GM21723 (cell line): Measurements from ENCODE around the gene LHFPL3.

Experiments used
- ATAC-seq: cut with Tn5 transposase; IDR thresholded peaks from one replicate; pipeline ENCODE4 v1.9.1; 2021; ENCODE audit warnings: mild to moderate bottlenecking, moderate library complexity; ENCODE audit not compliant: unreplicated experiment

The LHFPL3 gene

DNA sequence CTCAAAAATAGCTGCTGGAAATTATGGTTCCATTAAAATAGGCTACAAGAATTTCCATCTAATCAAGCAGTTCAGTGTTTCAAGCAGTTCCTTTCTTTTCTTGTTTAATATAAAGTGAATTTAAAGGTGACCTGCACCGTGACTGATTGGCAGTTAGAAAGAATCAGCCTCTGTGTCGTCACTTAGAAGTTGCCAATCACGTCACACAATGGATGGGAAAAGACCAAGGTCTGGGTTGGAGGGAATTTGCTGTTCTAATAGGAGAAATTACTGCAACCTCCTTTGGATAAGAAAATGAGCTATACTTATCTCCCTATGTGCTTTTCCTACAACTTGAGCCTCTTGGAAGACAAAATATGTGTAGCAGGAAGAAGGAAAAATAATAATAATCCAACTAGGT is 466.2 kb downstream of the LHFPL3 start:
- no peak for ATAC-seq

DNA sequence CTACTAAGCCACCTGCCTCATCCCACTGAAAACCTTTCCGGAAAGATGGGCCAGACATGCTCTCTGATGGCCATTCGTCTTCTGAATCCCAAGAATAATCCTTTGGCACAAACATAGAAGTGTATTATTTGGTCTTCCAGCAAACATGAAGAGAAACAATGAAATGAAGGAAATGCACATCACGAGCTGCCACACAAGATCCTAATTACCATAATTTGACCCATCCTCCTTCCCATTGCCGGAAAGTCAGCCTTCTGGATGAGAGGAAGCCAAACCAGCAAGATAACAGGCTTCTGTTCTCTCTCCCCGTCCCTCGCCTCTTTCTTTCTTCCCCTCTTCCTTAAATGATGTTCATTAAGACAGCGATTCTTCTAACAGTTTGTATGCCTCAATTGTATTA is 466.7 kb downstream of the LHFPL3 start:
- no peak for ATAC-seq

DNA sequence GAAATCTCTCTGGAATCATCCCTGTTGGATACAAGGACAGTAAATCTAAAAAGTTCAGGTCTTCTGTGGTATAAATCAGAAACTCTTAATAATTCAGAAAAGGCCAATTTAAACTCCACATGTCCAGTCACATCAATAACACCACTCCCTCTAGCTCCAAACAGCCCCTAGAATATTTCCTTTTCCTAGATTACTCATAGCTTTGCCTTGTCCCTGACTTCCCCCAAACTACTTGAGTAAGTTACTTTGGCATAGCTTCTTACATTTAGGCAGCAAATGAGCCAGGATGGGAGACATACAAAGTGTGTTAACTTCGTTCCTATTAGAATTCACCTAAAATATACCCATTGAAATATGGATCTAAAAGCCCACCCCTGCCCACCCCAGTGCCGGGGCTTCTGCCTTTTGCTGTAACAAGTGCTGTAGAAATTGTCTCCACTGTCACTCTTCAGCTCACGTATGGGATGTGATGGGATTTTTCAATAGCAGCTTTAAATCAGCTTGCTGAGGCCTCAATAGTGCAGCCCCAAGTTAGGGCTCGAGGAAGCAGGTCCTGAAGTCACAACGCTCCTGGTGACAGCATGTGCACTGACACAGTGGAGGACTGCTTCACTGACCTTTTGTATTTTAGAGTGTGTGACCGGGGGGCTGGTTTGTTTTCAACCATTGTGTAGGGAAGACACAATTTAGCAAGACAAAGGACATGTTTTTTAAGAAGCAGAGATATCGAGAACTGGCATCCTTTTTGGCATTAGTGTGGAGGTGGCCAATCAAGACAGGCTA is 467.4 kb downstream of the LHFPL3 start:
- ATAC-seq = no peak

DNA sequence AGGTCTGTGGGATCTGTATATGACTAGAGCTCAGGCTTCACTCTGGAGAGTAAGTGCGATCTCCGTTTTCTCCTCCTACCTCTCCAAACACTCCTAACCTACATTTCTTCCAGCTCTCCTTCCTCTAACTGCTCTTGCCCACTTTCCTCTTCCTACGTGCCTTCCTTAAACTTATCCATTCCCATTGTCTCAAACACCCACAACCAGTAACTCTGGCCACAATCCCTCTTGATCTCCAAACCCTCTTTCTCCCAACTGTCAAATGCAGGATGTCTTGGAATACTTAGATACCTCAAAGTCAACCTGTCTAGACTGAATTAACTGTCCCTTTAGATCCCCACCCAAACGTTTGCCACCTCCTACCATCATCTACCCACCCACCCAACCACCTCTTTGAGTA is 471.9 kb downstream of the LHFPL3 start:
- no peak for ATAC-seq

DNA sequence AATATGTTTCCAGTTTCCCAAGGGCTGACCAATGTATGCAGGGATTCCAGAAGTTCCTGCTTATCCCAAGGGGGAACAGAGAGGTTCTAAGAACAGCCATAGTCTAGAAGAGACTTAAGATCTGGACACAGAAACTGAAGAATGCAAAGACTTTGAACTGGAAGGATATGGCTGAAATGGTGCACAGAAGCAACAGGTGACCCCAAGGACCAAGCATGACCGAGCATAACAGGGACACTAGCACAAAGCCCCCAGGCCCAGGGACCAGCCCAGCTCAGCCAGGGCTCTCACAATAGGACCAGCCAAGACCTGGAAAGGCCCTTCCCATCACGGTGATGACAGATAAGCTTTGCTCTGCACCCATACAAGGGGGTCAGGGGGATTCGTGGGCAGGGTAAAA is 472.6 kb downstream of the LHFPL3 start:
- no peak for ATAC-seq

DNA sequence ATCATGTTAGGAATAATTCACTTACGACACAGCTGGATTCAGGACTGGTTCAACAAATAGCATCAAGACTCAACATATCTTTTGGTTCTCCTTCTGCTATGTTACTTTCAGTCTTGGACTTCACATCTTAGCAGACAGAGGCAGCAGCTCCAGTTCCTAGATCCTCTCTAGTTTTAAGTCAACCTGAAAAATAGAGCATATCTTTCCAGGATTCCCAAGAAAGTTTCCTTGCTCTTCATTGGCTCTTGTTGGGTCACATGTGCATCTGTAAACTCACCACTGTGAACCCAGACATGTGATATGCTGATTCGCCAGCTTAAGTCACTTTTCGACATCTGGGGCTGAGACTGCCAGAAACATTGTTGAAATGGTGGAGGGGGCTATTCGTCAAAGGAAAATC is 475.5 kb downstream of the LHFPL3 start:
- no peak for ATAC-seq

DNA sequence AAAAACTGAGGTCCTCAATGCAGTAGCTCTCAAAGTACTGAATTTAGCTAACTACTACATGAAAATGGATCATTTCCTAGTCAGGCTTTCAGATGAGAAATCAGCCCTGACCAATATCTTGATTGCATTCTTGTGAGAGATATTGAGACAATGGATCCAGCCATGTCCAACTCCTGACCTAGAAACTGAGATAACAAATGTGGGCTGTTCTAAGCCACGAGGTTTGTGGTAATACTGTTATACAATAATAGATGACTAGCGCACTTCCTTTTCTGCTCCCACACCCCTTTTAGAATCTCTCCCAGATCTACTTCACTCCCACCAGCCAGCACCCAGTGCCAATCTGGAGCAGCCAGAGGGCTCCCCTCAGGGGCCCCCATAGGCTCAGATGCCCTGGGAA is 476.3 kb downstream of the LHFPL3 start:
- ATAC-seq = no peak

DNA sequence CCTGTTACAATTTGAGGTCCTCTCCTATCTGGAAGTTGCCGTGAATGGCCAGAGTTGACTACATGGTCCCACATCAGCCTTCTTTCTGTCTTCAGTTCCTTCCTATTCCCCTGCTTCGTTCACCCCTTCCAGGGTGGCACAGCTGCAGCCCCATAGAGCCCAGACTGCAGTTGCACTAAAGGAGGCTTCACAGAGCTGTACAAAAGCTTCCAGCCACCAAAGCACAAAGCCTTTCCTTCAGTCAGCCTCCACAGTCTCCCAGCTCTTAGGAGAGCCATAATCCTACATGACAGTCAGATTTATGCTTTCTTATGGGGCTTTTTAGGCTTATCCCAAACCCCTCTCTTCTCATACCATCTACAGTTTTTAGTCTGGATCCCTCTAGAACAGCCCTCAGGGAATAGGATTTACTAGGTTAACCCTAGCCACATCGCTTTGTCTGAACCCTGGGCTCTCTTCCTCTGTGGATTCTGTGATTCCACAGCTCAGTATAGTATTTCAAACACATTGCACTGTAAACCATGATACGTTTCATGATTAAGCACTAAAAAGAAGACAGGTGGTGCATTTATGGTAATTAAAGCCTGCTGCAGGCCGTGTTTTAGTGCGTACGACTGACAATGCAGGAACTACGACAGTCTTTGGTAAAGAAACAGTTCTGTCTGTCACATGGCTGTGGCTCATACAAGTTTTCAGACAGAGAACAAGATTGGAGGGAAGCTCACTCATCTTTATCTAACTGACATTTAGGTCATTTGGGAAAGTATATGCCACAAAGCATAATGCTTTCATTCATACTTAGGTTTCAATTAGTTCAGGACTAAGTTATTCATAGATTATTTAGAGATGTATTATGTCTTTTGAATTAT is 477.3 kb downstream of the LHFPL3 start:
- ATAC-seq = no peak

DNA sequence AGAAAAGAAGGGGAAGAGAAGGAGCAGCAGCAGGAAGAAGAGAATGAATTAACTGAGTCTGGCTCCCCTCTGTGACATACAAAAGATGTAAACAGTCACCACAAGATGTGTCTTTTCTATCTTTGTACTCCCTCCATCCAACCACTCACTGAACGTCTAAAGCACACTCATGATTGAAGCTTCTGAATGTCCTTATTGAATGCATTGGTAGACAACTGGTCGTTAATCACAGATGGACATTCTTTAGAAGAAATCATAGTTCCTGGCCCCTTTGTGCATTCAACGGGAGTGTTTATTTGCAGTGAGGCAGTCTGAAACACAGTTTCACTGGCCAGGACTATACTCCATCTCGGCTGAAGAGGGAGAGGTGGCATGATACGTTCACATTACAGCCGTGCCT is 479.3 kb downstream of the LHFPL3 start:
- no peak for ATAC-seq

DNA sequence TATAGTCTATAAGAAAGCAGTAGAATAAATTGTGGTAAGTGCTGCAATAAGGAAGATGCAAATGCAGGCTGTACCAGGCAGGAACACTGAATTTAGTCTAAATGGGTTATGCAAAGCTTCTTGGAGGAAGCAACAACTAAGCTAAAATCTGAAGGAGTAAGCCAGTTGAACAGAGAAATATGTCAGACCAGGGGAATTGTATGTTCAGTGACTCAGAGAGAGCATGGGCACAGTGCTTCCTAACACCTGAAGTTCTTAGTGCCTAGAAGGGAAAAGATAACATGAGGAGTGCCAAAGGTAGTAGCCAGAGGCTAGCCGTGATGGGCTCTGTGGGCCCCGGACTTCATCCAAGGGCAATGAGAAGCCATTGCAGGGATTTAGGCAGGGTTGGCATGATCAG is 481.5 kb downstream of the LHFPL3 start:
- no peak for ATAC-seq

DNA sequence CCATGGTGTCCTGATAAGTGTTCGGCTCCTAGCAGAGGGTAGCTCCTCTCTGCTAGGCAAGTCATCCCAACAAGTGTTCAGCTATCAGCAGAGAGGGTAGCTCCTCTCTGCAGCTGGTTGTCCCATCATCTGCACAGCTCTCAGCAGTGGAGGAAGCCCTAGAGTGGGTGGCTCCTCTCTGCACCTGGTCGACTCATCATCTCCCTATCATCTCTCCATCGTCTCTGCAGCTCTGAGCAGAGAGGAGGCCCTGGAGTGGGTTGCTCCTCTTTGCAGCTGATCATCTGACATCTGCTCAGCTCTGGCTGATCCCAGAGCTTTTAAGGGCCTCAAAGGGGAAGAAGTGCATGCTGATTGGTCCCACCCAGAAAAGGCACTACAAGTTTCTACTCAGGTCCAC is 485.7 kb downstream of the LHFPL3 start:
- ATAC-seq = no peak

DNA sequence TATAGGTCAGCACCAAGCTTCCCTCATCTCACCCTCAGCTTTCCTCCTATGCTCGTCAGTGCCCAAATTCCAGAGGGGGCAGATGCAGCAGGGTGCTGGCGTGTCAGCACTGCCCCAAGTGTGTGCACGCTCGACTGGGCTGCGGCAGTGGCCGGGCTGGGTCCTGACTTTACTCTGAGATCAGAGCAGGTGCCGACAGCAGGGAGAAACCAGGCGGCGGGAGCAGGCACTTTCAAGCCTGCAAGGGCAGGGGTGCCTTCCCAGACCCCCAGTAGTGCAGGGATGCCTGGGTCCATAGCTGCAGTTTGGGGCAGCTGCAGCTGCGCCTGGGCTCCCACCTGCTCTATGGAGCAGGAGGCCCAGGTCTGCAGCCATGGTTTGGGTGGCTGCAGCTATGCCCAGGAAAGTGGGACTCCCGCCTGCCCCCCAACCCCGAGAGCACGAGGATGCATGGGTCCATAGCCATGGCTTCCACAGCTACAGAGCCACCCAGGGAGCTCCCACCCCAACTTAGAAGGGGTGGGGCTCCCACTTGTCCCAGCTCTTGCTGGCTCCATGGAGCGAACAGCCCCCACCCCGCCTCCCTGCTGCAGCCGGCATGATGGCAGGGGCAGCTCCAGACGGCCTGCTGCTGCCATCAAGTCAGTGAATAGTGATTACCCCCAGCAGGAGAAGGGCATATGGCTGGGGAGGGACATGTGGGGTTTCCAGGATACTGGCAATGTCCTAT is 486.4 kb downstream of the LHFPL3 start:
- no peak for ATAC-seq

DNA sequence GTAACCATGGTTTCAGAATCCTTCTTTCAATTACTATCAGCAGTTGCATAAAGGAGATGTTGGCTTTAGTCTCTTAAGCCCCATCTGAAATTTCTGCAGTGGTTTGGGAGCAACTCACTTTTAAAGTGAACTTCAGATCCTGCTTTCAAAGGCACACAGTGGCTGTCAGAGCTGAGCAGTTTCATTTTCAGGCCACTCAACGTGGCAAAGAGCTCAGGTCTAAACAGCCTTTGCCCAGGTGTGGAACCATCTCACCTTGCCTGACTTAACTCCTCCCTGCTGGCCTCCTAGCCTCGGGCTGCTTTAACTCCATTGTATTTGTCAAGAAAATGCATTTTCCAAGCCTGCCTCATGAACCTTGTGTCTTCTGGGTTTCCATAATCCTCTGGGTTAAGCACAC is 488.1 kb downstream of the LHFPL3 start:
- no peak for ATAC-seq

DNA sequence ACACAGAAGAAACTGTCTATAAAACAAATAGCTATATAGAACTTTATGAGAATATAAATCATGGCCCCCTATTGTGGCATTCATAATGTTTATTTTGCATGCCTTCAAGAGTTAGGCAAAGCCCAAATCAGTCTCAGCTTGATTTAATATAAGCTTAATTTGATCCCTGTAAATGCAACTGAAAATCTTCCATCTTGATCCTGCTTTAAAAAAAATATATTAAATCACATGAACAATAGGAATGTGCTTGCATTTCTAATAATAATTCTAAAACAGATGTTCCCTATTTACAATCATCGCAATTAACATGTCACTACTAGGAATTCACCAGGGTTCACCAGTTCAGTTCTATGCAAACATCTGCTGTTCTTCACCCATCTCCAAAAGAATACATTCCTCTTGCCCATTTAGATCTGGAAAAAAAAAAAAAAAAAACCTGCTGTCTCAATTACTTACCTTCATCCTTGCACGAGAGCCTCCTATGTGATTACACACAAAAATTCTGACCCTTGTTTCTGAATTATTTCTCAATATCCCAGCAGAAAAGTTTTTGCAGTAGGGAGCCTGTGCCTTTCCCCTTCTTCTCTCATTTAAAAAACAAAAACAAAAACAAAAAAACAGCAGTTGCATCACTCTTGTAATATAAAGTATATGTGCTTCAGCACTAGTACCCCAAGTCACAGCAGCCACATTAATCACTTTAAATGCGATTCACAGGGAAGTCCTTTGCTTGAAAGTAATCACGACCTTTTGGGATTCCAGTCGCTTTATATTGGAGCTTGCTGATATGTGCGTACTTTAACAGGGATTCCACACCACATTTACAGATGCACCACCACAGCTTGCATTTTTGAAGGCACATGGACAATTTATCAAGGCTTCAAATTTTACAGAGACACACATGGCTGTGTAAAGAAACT is 490.8 kb downstream of the LHFPL3 start:
- ATAC-seq = no peak

DNA sequence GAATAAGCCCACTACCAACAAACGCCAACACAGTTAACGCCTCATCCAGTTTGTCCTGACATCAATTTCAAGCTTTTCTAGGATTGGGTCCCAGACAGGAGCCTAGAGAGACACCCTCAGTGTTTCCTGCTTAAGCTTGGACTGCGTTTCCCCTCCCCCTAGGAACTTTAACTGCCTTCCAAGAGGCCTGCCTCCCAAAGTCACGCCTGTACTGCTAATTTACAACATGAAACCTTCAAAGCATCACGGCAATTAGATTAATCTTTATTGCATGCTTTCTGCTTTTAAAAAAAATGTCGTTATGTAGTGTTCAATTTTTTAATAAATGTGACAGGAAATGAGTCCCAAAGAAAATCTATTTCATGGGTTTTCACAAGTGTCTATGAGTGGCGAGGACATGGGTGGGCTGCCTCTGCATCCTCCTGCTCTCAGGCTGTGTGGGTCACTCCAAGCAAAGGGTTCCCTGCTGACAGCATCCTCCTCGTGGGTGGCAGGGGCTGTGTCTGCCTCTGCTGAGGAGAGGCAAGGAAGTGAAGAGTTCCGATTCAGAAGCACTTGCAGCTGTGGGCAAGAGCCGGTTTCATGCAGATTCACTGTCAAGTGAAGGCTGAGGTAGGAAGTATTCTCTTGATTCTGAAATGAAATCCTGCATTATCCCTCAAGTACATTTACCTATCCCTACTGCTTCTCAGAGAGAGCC is 492.6 kb downstream of the LHFPL3 start:
- no peak for ATAC-seq

DNA sequence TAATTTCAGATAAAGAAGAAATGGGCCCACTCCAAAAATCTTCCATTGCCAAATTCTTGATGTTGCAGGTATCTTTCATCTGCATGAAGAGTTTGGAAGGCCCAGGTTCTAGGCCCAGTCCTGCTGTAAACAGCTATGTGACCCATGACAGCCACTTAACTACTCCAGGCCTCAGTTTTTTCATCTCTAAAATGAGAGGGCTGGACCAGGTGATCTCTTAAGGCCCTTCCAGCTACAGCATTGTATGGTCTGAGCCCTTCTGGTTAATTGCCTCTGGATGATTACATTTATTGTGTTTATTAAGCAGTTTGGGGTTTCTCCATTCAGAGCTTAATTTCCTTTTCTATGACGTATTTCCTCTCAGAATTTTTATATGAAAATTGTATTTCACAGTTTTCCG is 494.8 kb downstream of the LHFPL3 start:
- no peak for ATAC-seq

DNA sequence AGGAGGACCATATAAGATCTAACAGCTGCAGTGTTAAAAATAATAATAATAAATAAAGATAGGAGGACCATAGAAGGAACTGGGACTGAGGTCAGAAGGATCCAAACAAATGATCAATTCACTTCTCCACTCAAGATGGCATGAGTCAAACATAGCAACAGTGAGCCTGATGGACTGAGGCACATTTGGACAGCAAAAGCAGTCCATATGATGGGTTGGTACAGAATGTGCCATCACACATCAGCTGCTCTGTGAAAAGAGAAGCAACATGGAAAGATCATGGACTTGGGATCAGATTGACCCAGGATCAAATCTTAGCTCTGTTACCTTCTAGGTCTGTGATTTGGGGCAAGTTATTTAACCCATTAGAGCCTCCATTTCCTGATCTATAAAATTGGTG is 496.7 kb downstream of the LHFPL3 start:
- no peak for ATAC-seq

DNA sequence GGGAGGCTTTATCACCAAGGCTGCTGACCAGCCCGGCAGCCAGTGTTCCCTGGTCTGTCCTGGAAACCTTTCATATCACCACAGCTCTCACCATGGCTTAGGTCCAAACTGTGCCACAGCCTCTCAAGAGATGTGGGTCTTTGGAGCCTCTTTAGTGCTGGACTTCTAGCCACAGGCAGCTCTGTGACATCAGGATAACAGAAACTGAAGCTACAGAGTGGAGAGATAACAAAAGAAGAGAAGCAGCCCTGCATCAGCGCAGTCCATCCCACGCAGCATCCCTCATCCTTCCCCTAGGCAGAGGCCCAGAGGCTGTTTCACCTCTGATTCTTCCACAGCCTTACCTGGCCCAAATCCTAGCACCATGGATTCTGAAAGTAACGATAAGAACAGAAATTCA is 497.7 kb downstream of the LHFPL3 start:
- no peak for ATAC-seq

DNA sequence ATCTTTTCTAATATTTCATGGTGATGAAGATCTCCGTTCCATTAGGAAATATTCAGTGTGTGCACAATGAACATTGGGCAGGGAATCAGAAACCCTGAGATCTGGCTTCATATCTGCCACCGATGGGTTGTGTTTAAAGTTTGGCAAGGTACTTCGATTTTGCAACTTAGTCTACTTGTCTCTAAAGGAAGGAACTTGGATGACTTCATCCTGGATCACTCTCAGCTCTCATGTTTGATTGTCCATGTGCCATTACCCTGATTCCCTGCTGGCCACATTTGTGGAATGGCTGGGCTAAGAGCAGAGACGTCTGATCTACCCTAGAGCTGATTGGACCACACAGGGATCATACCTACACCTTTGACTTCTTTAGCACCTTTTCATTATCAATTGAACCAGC is 508.6 kb downstream of the LHFPL3 start:
- ATAC-seq = no peak
